Activated CD4-positive, alpha-beta memory T cell treated with anti-CD3 and anti-CD28 coated beads for 36 hours (primary cell): ENCODE measurements around the gene DCST1. TPM values are rescaled to one million over a fixed set of nuclear protein-coding genes. Genes with fewer than 3 reads are reported as not detected.
"Not testable (repeated sequence)": the region's sequence is repeated elsewhere in the genome, so short reads cannot be mapped to it uniquely, and the experiment has no call there.

ENCODE experiments used
- CTCF ChIA-PET: fragments of 350-600 bp; sonication (Branson Sonifier 250); formaldehyde crosslinking; loops from one replicate; lab custom pipeline; 2021; ENCODE audit warnings: antibody characterized with exemption, inconsistent platforms; lab: Charles Lee
- POLR2A ChIA-PET: fragments of 350-600 bp; sonication (Branson Sonifier 250); formaldehyde crosslinking; loops from one replicate; lab custom pipeline; 2021; ENCODE audit warnings: antibody characterized with exemption; lab: Charles Lee
- DNase-seq: peaks from one replicate; pipeline ENCODE4 v3.0.0-alpha.2; 2020
- H3K27ac Mint-ChIP-seq: one replicate; pipeline ENCODE4 v1.8.0; 2021; ENCODE audit warnings: mixed read lengths
- H3K27me3 Mint-ChIP-seq: one replicate; pipeline ENCODE4 v1.8.0; 2021; ENCODE audit warnings: mixed read lengths
- H3K36me3 Mint-ChIP-seq: one replicate; pipeline ENCODE4 v1.8.0; 2021; ENCODE audit warnings: mixed read lengths
- H3K4me1 Mint-ChIP-seq: one replicate; pipeline ENCODE4 v1.8.0; 2021; ENCODE audit warnings: low read depth, mixed read lengths
- H3K4me3 Mint-ChIP-seq: one replicate; pipeline ENCODE4 v1.8.0; 2021; ENCODE audit warnings: mild to moderate bottlenecking, mixed read lengths
- H3K9me3 Mint-ChIP-seq: one replicate; pipeline ENCODE4 v1.8.0; 2021; ENCODE audit warnings: mixed read lengths
- intact Hi-C: fragments of 100-400 bp; cut with micrococcal nuclease; formaldehyde crosslinking; loops from one replicate; pipeline ENCODE4 v1.15.1; 2023
- total RNA-seq, 2 experiments: library from RNA; stranded (reverse); gene quantifications; one replicate each; pipeline ENCODE4 v1.2.3, GENCODE V29; 2021

The DCST1 gene
- total RNA-seq, 2 experiments from 2014 or later, result 0.14 TPM; not detected in 1

DNA sequence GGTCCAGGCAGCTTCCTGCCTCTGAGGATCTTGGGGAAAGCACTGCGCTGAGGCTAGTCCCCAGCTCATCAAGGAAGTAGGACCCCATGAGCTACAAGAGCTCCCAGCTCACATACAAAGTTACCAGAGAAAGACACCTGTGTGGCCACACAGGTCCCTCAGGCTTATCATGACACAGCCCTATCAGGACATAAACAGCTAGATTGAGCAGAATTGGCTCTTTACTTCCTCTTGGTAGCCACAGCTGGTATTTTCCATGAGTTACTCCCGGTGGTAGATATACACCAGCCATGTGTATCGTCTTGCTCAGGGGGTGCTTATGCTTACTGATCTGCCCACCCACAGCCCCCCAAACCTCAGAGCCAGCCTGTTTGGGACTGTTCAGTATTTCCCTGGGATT lies 39.0 kb upstream of the DCST1 start:
- peaks cover 12% of the 10 kb centered on the region for H3K36me3 Mint-ChIP-seq

GRCh38 chr1:154995301-154995983 lies 38.2 kb upstream of the DCST1 start:
- H3K27me3 Mint-ChIP-seq, H3K36me3 Mint-ChIP-seq, H3K27ac Mint-ChIP-seq, H3K4me3 Mint-ChIP-seq, intact Hi-C loops, H3K9me3 Mint-ChIP-seq, DNase-seq: not testable (repeated sequence)
- POLR2A ChIA-PET, result interaction anchor here (1.8 to 5.0 kb wide), 2 partner anchors 10 to 21 kb away, joined by 6 to 19 read pairs; no protein-coding TSS in a partner anchor
- H3K4me1 Mint-ChIP-seq, result peaks cover 24% of the 10 kb centered on the region
- CTCF ChIA-PET, result interaction anchor here (0.7 to 9.4 kb wide), 9 partner anchors 8 to 326 kb away, joined by 3 to 144 read pairs (median 3); partner anchors contain the start of genes CKS1B, FLAD1, PBXIP1 and SHC1

More for the DNA sequence above, 39.0 kb upstream of the DCST1 start:
- H3K4me3 Mint-ChIP-seq, result no peak overlapping the region
- peaks cover 20% of the 10 kb centered on the region for H3K4me1 Mint-ChIP-seq
- no peaks in the 10 kb centered on the region for H3K27me3 Mint-ChIP-seq
- no peaks in the 10 kb centered on the region for H3K9me3 Mint-ChIP-seq
- intact Hi-C loops, result no loop called here
- DNase-seq, result no peak
- ChIA-PET POLR2A (interaction anchor here (0.6 to 5.0 kb wide), 7 partner anchors 10 to 643 kb away, joined by 3 to 19 read pairs (median 4); partner anchors contain the start of genes CKS1B, FLAD1 and PBXIP1), CTCF (interaction anchor here (0.9 to 9.4 kb wide), 5 partner anchors 11 to 67 kb away, joined by 3 to 144 read pairs (median 7); partner anchors contain the start of genes FLAD1 and PBXIP1)
- H3K27ac Mint-ChIP-seq, result no peak overlapping the region

DNA sequence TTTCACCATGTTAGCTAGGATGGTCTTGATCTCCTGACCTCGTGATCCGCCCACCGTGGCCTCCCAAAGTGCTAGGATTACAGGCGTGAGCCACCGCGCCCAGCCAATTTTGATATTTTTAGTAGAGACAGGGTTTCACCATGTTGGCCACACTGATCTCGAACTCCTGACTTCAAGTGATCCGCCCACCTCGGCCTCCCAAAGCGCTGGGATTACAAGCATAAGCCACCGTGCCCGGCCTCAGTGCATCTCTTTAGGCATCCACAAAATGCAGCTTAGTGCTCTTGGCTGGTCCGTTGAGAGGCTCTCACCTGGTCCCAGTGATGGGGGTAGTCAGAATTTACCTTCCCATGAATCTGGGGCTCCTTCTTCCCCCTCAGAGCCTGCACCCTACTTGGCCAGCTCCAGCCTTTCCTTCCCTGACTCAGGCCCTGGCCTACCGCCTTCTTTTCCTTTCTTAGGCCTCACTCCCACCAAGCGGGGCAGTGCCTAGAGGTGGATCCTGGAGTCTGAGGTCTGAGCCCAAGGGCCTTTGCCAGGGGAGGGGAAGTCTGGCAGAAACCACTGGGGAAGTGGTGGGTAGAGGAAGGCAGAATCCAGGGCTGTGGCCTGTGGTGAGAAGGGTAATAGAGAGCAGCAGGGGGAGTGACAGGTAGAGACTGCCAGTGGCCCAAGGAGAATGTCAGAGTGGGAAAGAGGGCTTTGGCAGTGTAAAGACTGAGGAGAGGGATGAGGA lies 36.5 kb upstream of the DCST1 start:
- ChIA-PET CTCF (interaction anchor here (1.1 to 9.4 kb wide), 11 partner anchors 10 to 90 kb away, joined by 3 to 144 read pairs (median 5); partner anchors contain the start of genes CKS1B, FLAD1, PBXIP1 and PYGO2), POLR2A (interaction anchor here (0.9 to 5.0 kb wide), 4 partner anchors 11 to 19 kb away, joined by 3 to 35 read pairs (median 12); partner anchors contain the start of gene FLAD1)
- Mint-ChIP-seq H3K4me1 (peaks cover 24% of the 10 kb centered on the region), H3K36me3 (peaks cover 2% of the 10 kb centered on the region), H3K27ac (peak overlapping the region; percentile 14), H3K27me3 (no peaks in the 10 kb centered on the region), H3K4me3 (no peak overlapping the region), H3K9me3 (no peaks in the 10 kb centered on the region)
- DNase-seq, result no peak
- intact Hi-C loops, result no loop called here

DNA sequence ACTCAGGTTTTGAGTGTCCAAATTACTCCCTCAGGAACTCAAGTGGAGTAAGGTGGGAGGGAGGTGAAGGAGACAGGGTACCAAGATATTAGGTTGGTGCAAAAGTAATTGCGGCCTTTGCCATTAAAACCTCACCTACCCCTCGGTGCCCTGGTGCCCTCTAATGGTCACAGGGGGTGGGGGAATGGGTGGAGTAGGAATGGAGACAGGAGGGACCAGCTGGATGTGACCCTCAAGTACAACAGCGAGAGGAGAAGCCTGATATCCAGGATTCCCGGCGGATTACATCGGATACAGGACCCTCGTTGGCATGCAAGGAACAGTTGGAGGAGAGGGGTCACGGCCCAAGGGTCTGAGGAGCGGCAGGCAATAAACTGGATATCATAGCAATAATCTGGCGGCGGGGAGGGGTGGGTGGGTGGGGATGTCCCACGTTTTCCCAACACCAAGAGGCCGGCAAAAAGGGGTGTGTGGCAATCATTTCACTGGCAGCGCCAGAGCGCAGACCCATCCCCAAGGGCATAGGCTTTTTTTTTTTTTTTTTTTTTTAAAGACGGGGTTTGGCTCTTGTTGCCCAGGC lies 35.3 kb upstream of the DCST1 start:
- peak overlapping the region; percentile 56 for H3K4me3 Mint-ChIP-seq
- peaks cover 4% of the 10 kb centered on the region for H3K36me3 Mint-ChIP-seq
- H3K4me1 Mint-ChIP-seq, result peaks cover 24% of the 10 kb centered on the region
- no peaks in the 10 kb centered on the region for H3K27me3 Mint-ChIP-seq
- no peak for DNase-seq
- H3K9me3 Mint-ChIP-seq, result no peaks in the 10 kb centered on the region
- intact Hi-C loops, result no loop called here
- ChIA-PET POLR2A (interaction anchor here (0.8 to 4.2 kb wide), 9 partner anchors 10 to 328 kb away, joined by 3 to 35 read pairs (median 11); partner anchors contain the start of genes CKS1B, FLAD1 and PBXIP1), CTCF (interaction anchor here (0.6 to 9.4 kb wide), 23 partner anchors 10 to 438 kb away, joined by 3 to 144 read pairs (median 9); partner anchors contain the start of genes CKS1B, FLAD1, PBXIP1 and PMVK)
- peak overlapping the region; percentile 66 for H3K27ac Mint-ChIP-seq

DNA sequence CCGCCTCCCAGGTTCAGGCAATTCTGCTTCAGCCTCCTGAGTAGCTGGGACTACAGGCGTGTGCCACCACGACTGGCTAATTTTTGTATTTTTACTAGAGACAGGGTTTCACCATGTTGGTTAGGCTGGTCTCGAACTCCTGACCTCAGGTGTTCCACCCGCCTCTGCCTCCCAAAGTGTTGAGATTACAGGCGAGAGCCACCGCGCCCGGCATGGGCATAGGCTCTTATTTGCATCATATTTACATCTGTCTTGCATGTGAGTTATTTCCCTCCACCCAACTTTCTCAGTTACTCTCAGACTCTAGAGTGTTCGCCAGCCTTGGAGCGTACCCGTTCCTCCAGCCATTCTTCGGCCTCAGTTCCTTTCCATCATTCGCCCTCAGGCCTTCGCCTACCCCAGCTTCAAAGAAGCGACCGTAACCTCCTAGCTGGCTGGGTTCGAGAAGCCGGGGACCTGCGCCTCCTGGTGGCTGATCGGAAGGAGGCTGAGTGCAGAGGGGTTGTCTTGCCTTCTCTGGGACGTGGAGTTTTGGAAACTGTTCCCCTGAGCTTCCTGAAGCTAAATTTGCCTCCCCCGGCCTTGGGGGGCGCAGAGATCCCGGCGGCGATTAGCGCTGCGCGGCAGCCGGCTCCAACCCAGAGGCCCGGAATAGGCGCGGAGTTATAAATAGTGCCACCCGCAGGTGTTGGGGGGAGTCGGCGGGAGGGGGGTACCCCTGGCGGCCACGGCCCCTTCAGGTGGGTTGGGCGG lies 34.6 kb upstream of the DCST1 start:
- H3K4me1 Mint-ChIP-seq, result peaks cover 24% of the 10 kb centered on the region
- H3K9me3 Mint-ChIP-seq, result no peaks in the 10 kb centered on the region
- peak; percentile 87 for DNase-seq
- H3K27me3 Mint-ChIP-seq, result no peaks in the 10 kb centered on the region
- ChIA-PET CTCF (interaction anchor here (0.6 to 9.4 kb wide), 23 partner anchors 10 to 439 kb away, joined by 3 to 144 read pairs (median 9); partner anchors contain the start of genes CKS1B, FLAD1, KRTCAP2 and PBXIP1), POLR2A (interaction anchor here (0.8 to 4.2 kb wide), 10 partner anchors 9 to 329 kb away, joined by 3 to 35 read pairs (median 11); partner anchors contain the start of genes CKS1B, FLAD1, PBXIP1 and PYGO2)
- intact Hi-C loops, result no loop called here
- H3K4me3 Mint-ChIP-seq, result peak overlapping the region; percentile 94
- peaks cover 8% of the 10 kb centered on the region for H3K36me3 Mint-ChIP-seq
- H3K27ac Mint-ChIP-seq, result peak overlapping the region; percentile 85

GRCh38 chr1:154999571-155000410 lies 33.8 kb upstream of the DCST1 start:
- peaks cover 32% of the 10 kb centered on the region for H3K4me1 Mint-ChIP-seq
- H3K27ac Mint-ChIP-seq, result peak overlapping the region; percentile 95

DNA sequence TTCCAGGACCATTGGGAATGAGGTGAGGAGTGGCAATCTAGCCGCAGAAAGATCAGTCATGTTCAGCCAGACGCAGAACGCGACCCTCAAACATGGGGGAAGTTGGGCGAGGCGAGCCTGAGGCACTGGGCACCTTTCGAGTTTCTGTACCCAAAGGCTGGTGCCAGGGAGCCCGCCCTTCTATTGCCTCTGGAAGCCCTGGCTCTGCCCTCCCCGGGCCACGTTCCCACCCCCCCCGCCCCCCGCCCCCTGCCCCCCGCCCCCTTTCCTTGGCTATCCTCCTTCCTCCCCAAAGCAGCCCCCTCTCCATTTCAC lies 33.3 kb upstream of the DCST1 start:
- intact Hi-C loops, result loop anchor here (1.0 to 10.0 kb wide), 8 partner anchors 26 to 1346 kb away; partner anchors contain the start of genes ADAR, ASH1L, CKS1B and KRTCAP2
- DNase-seq, result no peak
- peaks cover 35% of the 10 kb centered on the region for H3K4me1 Mint-ChIP-seq
- POLR2A ChIA-PET, result interaction anchor here (1.0 to 4.2 kb wide), 8 partner anchors 8 to 135 kb away, joined by 3 to 35 read pairs (median 15); partner anchors contain the start of genes CKS1B, FLAD1, PBXIP1 and PYGO2
- H3K27me3 Mint-ChIP-seq, result no peaks in the 10 kb centered on the region
- CTCF ChIA-PET, result interaction anchor here (0.5 to 9.4 kb wide), 14 partner anchors 8 to 132 kb away, joined by 3 to 144 read pairs (median 16); partner anchors contain the start of genes CKS1B, FLAD1, PBXIP1 and PMVK
- no peaks in the 10 kb centered on the region for H3K9me3 Mint-ChIP-seq
- peak overlapping the region; percentile 94 for H3K4me3 Mint-ChIP-seq
- H3K36me3 Mint-ChIP-seq, result peaks cover 8% of the 10 kb centered on the region
- H3K27ac Mint-ChIP-seq, result peak overlapping the region; percentile 95

More at GRCh38 chr1:154999571-155000410, 33.8 kb upstream of the DCST1 start:
- no peaks in the 10 kb centered on the region for H3K9me3 Mint-ChIP-seq
- H3K4me3 Mint-ChIP-seq, result peak overlapping the region; percentile 94
- intact Hi-C loops, result loop anchor here (1.0 to 10.0 kb wide), 8 partner anchors 25 to 1345 kb away; partner anchors contain the start of genes ADAR, ASH1L, CKS1B and KRTCAP2
- CTCF ChIA-PET, result interaction anchor here (0.5 to 9.4 kb wide), 24 partner anchors 9 to 440 kb away, joined by 3 to 144 read pairs (median 7); partner anchors contain the start of genes CKS1B, FLAD1, KRTCAP2 and PBXIP1
- peak; percentile 85 for DNase-seq
- H3K36me3 Mint-ChIP-seq, result peaks cover 8% of the 10 kb centered on the region
- no peaks in the 10 kb centered on the region for H3K27me3 Mint-ChIP-seq
- POLR2A ChIA-PET, result interaction anchor here (1.0 to 4.2 kb wide), 10 partner anchors 8 to 135 kb away, joined by 3 to 35 read pairs (median 11); partner anchors contain the start of genes CKS1B, FLAD1, PBXIP1 and PYGO2

DNA sequence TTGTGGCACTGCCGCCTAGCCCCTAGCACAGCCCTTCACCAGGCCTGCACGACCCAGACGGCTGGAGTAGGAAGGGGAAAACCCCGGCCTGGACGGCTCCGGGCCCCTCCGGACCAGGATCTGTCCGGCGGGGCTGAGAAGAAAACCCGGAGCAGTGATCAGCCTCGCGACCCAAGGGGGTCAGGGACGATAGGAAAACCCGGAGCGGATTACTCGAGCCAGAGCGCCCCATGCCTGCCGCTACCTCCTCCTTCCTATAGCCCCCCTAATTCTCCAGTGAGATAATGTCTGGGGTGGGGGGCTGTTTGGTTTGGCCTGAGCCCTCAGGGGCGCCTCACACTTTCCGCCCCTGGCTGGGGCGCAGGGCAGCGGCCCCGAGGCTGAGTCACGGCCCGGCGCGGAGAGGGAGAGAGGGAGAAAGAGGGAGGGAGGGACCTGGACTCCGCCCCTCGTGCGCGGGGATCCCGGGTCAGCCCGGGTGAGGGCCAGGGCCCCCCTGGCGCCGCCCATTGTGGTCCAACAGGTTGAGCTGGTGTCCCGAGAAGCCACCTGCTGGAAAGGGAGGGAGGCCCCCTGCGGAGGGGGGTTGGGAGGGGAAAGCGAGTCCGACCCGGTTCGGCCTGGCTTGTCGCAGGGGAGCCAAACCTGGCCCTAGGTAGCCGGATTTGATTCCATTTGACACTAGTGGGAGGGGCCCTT lies 32.7 kb upstream of the DCST1 start:
- intact Hi-C loops, result loop anchor here (1.0 to 10.0 kb wide), 11 partner anchors 18 to 1346 kb away; partner anchors contain the start of genes ADAR, ASH1L, CKS1B and FLAD1
- Mint-ChIP-seq H3K27ac (peak overlapping the region; percentile 95), H3K4me1 (peaks cover 40% of the 10 kb centered on the region), H3K27me3 (no peaks in the 10 kb centered on the region), H3K9me3 (no peaks in the 10 kb centered on the region), H3K36me3 (peaks cover 8% of the 10 kb centered on the region), H3K4me3 (peak overlapping the region; percentile 94)
- CTCF ChIA-PET, result interaction anchor here (0.9 to 9.4 kb wide), 12 partner anchors 8 to 84 kb away, joined by 3 to 144 read pairs (median 17); partner anchors contain the start of genes CKS1B, FLAD1, PBXIP1 and PMVK
- POLR2A ChIA-PET, result interaction anchor here (0.7 to 4.2 kb wide), 9 partner anchors 7 to 134 kb away, joined by 3 to 35 read pairs (median 11); partner anchors contain the start of genes CKS1B, FLAD1, PBXIP1 and PYGO2
- DNase-seq, result peak; percentile 94

DNA sequence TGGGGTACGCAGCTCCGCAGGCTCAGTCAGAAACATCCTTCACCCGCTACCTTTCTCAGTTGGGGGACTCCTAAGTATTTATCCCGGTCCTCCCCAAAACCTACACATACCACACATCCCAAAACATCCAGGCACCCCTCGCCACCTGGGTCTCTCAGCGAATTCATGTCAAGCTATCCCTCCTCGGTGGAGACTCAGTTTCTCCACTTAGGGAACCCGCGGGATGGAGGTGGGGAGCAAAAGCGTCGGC lies 32.3 kb upstream of the DCST1 start:
- intact Hi-C loops, result loop anchor here (1.0 to 10.0 kb wide), 10 partner anchors 18 to 1347 kb away; partner anchors contain the start of genes ADAR, ASH1L, FLAD1 and KRTCAP2
- H3K9me3 Mint-ChIP-seq, result no peaks in the 10 kb centered on the region
- H3K4me3 Mint-ChIP-seq, result peak overlapping the region; percentile 94
- peaks cover 8% of the 10 kb centered on the region for H3K36me3 Mint-ChIP-seq
- no peaks in the 10 kb centered on the region for H3K27me3 Mint-ChIP-seq
- ChIA-PET CTCF (interaction anchor here (0.9 to 9.4 kb wide), 5 partner anchors 15 to 84 kb away, joined by 3 to 144 read pairs (median 36); partner anchors contain the start of genes FLAD1 and PYGO2), POLR2A (interaction anchor here (0.7 to 4.2 kb wide), 4 partner anchors 15 to 46 kb away, joined by 4 to 35 read pairs (median 21); partner anchors contain the start of genes CKS1B and PBXIP1)
- H3K27ac Mint-ChIP-seq, result peak overlapping the region; percentile 95
- no peak for DNase-seq
- H3K4me1 Mint-ChIP-seq, result peaks cover 45% of the 10 kb centered on the region
